Measurements from ENCODE around the gene TDP1. TPM values are rescaled to one million over a fixed set of nuclear protein-coding genes. Genes with fewer than 3 reads are reported as not detected.

The TDP1 gene
- total and polyA plus RNA-seq, 2 experiments from 2014 or later = 23.0 to 63.6 TPM

- no peaks in the 10 kb centered on the region for H3K27me3 ChIP-seq (ENCODE audit: insufficient read depth)
- no peaks in the 10 kb centered on the region for H3K4me1 ChIP-seq (ENCODE audit: insufficient read depth)
- H3K4me1 Mint-ChIP-seq = peaks cover 10% of the 10 kb centered on the region; the same call in 2 of the 3 replicates
- peaks cover 10% of the 10 kb centered on the region; the same call in 2 of the 3 replicates for H3K9me3 Mint-ChIP-seq
- DNase-seq (ENCODE audit: low spot score) = no peak
- H3K36me3 ChIP-seq (ENCODE audit: insufficient read depth) = no peaks in the 10 kb centered on the region
- no peak overlapping the region for H3K27ac ChIP-seq (ENCODE audit: low read depth)
- no peak overlapping the region for H3K4me3 Mint-ChIP-seq
- 0 out of 3 replicates have a peak, but pooled peaks cover 3% of the 10 kb centered on the region for H3K36me3 Mint-ChIP-seq (ENCODE audit: low read depth)
- peaks cover 3% of the 10 kb centered on the region for H3K27me3 Mint-ChIP-seq (ENCODE audit: insufficient read depth, low read depth, poor library complexity)
- no peak overlapping the region for H3K4me2 ChIP-seq
- TF ChIP-seq NANOG (IDR thresholded peaks at IDR 0.05; ENCODE audit: borderline replicate concordance) (no peak), ZNF462 (CRISPR knock-in tag; IDR thresholded peaks at IDR 0.05) (no peak), CTCF (conservative IDR thresholded peaks at IDR 0.05; ENCODE audit: low read depth in 2 of 2) (no peak), POLR2AphosphoS5 (IDR thresholded peaks at IDR 0.05; ENCODE audit: low read depth) (no peak), ETS1 (IDR thresholded peaks at IDR 0.05) (no peak), JUNB (IDR thresholded peaks at IDR 0.05; ENCODE audit: unreplicated experiment) (no peak), REST (IDR thresholded peaks at IDR 0.05; ENCODE audit: unreplicated experiment) (no peak), ZNF114 (CRISPR knock-in tag; IDR thresholded peaks at IDR 0.05) (no peak), CREB1 (CRISPR knock-in tag; IDR thresholded peaks at IDR 0.05; ENCODE audit: low read depth) (no peak), ZNF331 (CRISPR knock-in tag; IDR thresholded peaks at IDR 0.05; ENCODE audit: low read depth) (no peak), STAT1 (IDR thresholded peaks at IDR 0.05; ENCODE audit: unreplicated experiment) (no peak), EZH2 (IDR thresholded peaks at IDR 0.05; ENCODE audit: low read depth, unreplicated experiment) (no peak), EZH2phosphoT487 (IDR thresholded peaks at IDR 0.05; ENCODE audit: unreplicated experiment) (no peak)
- H2AFZ ChIP-seq = no peak overlapping the region
- H4K20me1 ChIP-seq (replicated peaks; ENCODE audit: insufficient read depth) = no peaks in the 10 kb centered on the region
- no peak overlapping the region for H3K4me3 ChIP-seq
- ATAC-seq = no peak
- no peak overlapping the region for H3K27ac Mint-ChIP-seq
- H3K9me2 ChIP-seq (ENCODE audit: insufficient read depth) = 0 out of 2 replicates have a peak, but pooled peaks cover 5% of the 10 kb centered on the region
- no peaks in the 10 kb centered on the region for H3F3A ChIP-seq (replicated peaks; ENCODE audit: low read depth)
- no peaks in the 10 kb centered on the region for H3K79me2 ChIP-seq (replicated peaks; ENCODE audit: insufficient read depth)
Measured at GRCh38 chr14:90093942-90094595, 138.3 kb downstream of the TDP1 start.
